Gastrocnemius medialis (tissue), 4 donors: ENCODE results near the gene PTAR1. TPM values are rescaled to one million over a fixed set of nuclear protein-coding genes. Genes with fewer than 3 reads are reported as not detected.

Experiments
- ATAC-seq, 2 donors: fragments of 150-250 bp; one replicate each; pipeline ENCODE4 v1.9.1; 2016
- DNase-seq, 2 donors: peaks; one replicate each; pipeline ENCODE4 v3.0.0-alpha.2; 2019
- H3K27ac ChIP-seq, 4 donors: fragments of 200-600 bp; sonication (generic); 1 replicate in 1 of 4; 2 replicates in 3 of 4; pipeline ENCODE4 v1.5.1; 2016 to 2018; ENCODE audit warnings: mild to moderate bottlenecking in 2 of 4, moderate library complexity in 1 of 4
- H3K27me3 ChIP-seq, 3 donors: fragments of 200-600 bp; sonication (generic) in 2 of 3; 1 replicate in 1 of 3; 2 replicates in 2 of 3; pipeline versions ENCODE4 v1.5.1 to v1.6.0; 2016 to 2019; ENCODE audit warnings: mild to moderate bottlenecking in 1 of 3, moderate library complexity in 1 of 3
- H3K36me3 ChIP-seq, 2 donors: fragments of 200-600 bp; sonication (generic) in 1 of 2; one replicate each; pipeline ENCODE4 v1.5.1; 2017 to 2018
- H3K4me1 ChIP-seq, 2 donors: fragments of 200-600 bp; sonication (generic) in 1 of 2; one replicate each; pipeline ENCODE4 v1.5.1; 2016 to 2017; ENCODE audit warnings: mild to moderate bottlenecking in 2 of 2
- H3K4me3 ChIP-seq, 4 donors: fragments of 200-600 bp; sonication (generic) in 3 of 4; 1 replicate in 1 of 4; 2 replicates in 3 of 4; pipeline ENCODE4 v1.5.1; 2016 to 2019; ENCODE audit warnings: mild to moderate bottlenecking in 2 of 4
- H3K9me3 ChIP-seq, 3 donors: fragments of 200-600 bp; sonication (generic) in 2 of 3; 1 replicate in 1 of 3; 2 replicates in 2 of 3; pipeline ENCODE4 v1.5.1; 2016 to 2019
- POLR2A ChIP-seq, 2 donors: fragments of 450-650 bp; IDR thresholded peaks; one replicate each; pipeline ENCODE4 v1.6.1; 2017; ENCODE audit warnings: antibody characterized with exemption in 2 of 2, mild to moderate bottlenecking in 2 of 2, moderate library complexity in 2 of 2
- in situ Hi-C, 4 donors: fragments of 200-750 bp; cut with MboI; loops; one replicate each; pipeline versions ENCODE4 v1.15.0 to v1.8.0; 2017; ENCODE audit warnings: low sequenced_read_pairs in 4 of 4
- intact Hi-C: fragments of 100-400 bp; cut with DNase I; formaldehyde crosslinking; loops from one replicate; pipeline ENCODE4 v1.15.1; 2023; ENCODE audit warnings: low total_unique reads
- total RNA-seq, 4 donors: library from RNA; depleted of rRNA; stranded (reverse); fragments of >200 nt; gene quantifications; one replicate each; pipeline versions ENCODE4 v1.1.0 to v1.2.3, GENCODE V29; 2016
- TF ChIP-seq, protein P1 (sequence below), 5 experiments: fragments of 450-650 bp in 3 of 5; fragments of 200-600 bp in 2 of 5; sonication (generic) in 2 of 5; IDR thresholded peaks in 4 of 5; conservative IDR thresholded peaks in 1 of 5; 1 replicate in 4 of 5; 2 replicates in 1 of 5; pipeline ENCODE4 v1.5.1; 2016 to 2019; ENCODE audit warnings: antibody characterized with exemption in 5 of 5, mild to moderate bottlenecking in 3 of 5, moderate library complexity in 3 of 5

PTAR1 gene
- total RNA-seq, 4 donors from 2014 or later, result 26.5 to 52.4 (median 40.6) TPM

DNA sequence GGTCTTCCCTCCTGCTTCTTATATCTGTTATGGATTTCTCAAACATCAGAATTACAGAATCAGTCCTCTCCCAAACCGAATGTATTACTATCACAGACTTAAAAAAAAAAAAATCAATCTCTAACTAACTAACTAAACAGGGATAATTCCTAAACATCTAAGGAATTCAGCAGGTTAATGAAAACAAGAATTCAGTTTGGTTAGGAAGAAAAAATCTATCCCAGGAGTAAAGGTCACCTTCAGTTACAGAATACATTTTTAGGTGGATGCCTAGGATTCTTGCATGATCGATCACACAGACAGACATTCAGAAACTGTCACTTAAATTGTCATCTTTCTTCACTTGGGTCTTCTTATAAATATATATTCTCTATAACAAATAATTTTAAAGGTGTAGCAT is 11.5 kb downstream of the PTAR1 start:
- in situ Hi-C loops, result no loop called here
- Histone ChIP-seq H3K27ac (no peak overlapping the region), H3K9me3 (no peaks in the 10 kb centered on the region), H3K4me3 (no peak overlapping the region), H3K27me3 (no peaks in the 10 kb centered on the region), H3K36me3 (no peaks in the 10 kb centered on the region), H3K4me1 (peaks cover 24 to 46% of the 10 kb centered on the region in 2 donors)
- intact Hi-C loops, result no loop called here
- DNase-seq (no peak), ATAC-seq (no peak)
- TF ChIP-seq, protein P1, sequence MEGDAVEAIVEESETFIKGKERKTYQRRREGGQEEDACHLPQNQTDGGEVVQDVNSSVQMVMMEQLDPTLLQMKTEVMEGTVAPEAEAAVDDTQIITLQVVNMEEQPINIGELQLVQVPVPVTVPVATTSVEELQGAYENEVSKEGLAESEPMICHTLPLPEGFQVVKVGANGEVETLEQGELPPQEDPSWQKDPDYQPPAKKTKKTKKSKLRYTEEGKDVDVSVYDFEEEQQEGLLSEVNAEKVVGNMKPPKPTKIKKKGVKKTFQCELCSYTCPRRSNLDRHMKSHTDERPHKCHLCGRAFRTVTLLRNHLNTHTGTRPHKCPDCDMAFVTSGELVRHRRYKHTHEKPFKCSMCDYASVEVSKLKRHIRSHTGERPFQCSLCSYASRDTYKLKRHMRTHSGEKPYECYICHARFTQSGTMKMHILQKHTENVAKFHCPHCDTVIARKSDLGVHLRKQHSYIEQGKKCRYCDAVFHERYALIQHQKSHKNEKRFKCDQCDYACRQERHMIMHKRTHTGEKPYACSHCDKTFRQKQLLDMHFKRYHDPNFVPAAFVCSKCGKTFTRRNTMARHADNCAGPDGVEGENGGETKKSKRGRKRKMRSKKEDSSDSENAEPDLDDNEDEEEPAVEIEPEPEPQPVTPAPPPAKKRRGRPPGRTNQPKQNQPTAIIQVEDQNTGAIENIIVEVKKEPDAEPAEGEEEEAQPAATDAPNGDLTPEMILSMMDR (IDR thresholded peaks at IDR 0.05 in 4 of 5, conservative IDR thresholded peaks at IDR 0.05 in 1 of 5), result no peak
- TF ChIP-seq POLR2A (IDR thresholded peaks at IDR 0.05), result no peak

DNA sequence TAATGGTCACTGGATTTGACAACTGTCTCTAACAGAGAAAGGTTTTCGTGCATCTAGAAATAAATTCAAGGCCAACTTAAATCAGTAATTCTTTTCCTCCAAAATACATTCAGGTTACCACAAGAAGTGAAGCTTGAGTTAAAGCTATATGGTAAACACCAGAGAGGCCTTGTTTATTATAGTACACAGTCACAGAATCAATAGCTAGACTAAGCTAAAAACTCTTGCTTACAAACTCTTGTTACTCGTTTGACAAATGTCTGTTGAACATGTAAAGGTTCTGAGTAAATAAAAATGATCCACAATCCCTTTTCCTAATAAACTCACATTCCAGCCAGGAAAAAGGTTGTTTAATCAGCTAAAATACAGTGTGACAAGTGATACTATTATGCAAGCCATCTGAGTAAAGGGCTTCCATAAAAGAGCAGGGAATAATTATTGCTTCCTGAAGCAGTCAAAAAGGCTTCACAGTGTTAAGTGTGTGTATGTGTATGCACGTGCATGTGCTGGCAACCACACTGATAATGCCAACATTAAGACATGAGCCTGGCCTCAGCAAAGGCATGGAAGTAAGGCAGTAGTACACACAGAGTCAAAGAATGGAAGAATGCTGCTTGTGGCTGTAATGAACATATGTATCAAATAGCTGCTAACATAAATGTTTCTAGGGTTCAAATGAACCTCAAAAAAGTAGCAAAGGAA is 12.8 kb downstream of the PTAR1 start:
- DNase-seq (no peak), ATAC-seq (no peak)
- no peak for TF ChIP-seq POLR2A (IDR thresholded peaks at IDR 0.05)
- TF ChIP-seq, protein P1 (IDR thresholded peaks at IDR 0.05 in 4 of 5, conservative IDR thresholded peaks at IDR 0.05 in 1 of 5), result no peak
- in situ Hi-C loops, result no loop called here
- intact Hi-C loops, result no loop called here
- Histone ChIP-seq H3K4me1 (peaks cover 26 to 47% of the 10 kb centered on the region in 2 donors), H3K9me3 (no peaks in the 10 kb centered on the region), H3K27me3 (no peaks in the 10 kb centered on the region), H3K36me3 (no peaks in the 10 kb centered on the region), H3K4me3 (no peak overlapping the region), H3K27ac (no peak overlapping the region)

DNA sequence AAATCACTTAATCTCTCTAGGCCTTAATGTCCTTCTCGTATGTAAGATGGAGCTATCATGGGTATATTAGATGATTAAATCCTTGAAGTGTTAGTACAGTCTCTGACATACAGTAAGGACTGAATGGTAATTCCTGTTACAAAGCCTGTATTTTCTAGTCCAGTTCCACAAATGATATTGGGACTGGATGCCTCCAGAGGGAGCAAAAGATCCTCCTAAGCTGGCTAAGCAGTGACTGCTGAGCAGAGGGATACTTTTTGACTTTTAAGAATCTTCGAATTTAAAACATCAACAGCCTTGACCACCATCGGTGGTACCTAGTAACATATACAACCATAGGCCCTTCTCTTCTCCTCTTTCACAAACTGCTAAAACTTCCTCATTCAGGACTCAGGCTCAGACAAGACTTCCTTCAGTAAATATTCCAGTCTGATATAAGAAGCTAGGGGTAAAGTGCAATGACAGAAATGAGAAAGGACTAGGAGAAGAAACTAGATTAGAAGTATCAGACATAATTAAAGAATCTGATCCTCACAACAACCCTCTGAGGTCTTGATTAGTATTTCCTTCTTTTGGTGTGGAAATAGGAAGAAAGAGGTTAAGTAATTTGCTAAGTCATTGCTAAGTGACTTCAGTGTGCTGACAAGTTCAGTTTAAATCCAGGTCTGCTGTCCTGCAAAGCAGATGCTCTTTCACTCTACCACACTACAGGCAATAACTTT is 13.9 kb downstream of the PTAR1 start:
- DNase-seq, result no peak
- TF ChIP-seq, protein P1 (IDR thresholded peaks at IDR 0.05 in 4 of 5, conservative IDR thresholded peaks at IDR 0.05 in 1 of 5), result no peak
- no peak for TF ChIP-seq POLR2A (IDR thresholded peaks at IDR 0.05)
- peak in 1 of 2 donors; percentile 23 for ATAC-seq
- in situ Hi-C loops, result no loop called here
- Histone ChIP-seq H3K4me3 (no peak overlapping the region), H3K36me3 (peaks cover 0 to 6% of the 10 kb centered on the region in 2 donors), H3K4me1 (peaks cover 20 to 43% of the 10 kb centered on the region in 2 donors), H3K27me3 (no peaks in the 10 kb centered on the region), H3K27ac (peak overlapping the region in 1 of 4 donors; percentile 18), H3K9me3 (no peaks in the 10 kb centered on the region)
- intact Hi-C loops, result no loop called here

DNA sequence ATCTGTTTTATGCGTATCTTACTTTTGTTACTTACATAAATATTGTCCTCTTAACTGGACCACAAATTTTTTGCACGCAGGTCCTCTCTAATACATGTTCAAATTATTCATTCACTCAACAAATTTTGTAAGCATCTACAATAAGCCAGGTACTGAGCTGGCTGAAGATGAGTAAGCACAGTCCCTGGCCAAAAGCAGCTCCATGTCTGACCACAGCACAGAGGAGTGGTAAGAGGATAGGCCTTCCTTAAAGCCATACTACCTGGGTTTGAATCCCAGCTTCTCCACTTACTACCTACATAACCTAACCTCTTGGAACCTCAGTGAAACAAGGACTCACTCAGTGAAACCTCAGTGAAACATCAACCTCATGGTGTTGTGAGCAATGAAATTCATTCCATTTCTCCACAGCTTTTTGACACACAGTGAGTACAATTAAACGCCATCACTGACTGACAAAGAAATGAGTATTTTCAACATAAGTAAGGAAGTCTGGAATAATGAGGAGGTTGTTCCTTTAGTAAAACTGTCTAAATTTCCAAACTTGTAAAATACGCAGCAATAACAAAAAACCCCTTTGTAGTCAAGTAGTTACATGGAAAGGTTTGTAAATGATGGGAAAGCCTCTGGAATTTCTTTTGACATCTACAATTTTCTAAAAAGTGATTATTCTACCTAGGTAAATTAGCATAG is 15.0 kb downstream of the PTAR1 start:
- intact Hi-C loops (no loop called here), in situ Hi-C loops (no loop called here)
- ATAC-seq (peak in 1 of 2 donors; percentile 30), DNase-seq (no peak)
- Histone ChIP-seq H3K4me1 (peaks cover 10 to 32% of the 10 kb centered on the region in 2 donors), H3K27ac (no peak overlapping the region), H3K36me3 (peaks cover 0 to 17% of the 10 kb centered on the region in 2 donors), H3K4me3 (no peak overlapping the region), H3K27me3 (no peaks in the 10 kb centered on the region), H3K9me3 (no peaks in the 10 kb centered on the region)
- TF ChIP-seq POLR2A (IDR thresholded peaks at IDR 0.05), result no peak
- TF ChIP-seq, protein P1 (IDR thresholded peaks at IDR 0.05 in 4 of 5, conservative IDR thresholded peaks at IDR 0.05 in 1 of 5), result no peak
